Esophagus squamous epithelium (tissue), 4 donors: Measurements from ENCODE around the gene ELP4.

Experiments
- POLR2A ChIP-seq, 4 donors: fragments of 450-650 bp; IDR thresholded peaks; one replicate each; pipeline ENCODE4 v1.6.1; 2017; ENCODE audit warnings: antibody characterized with exemption in 4 of 4, mild to moderate bottlenecking in 4 of 4, moderate library complexity in 3 of 4
- TF ChIP-seq, protein P1 (sequence below), 6 experiments: fragments of 450-650 bp in 4 of 6; fragments of 200-600 bp in 2 of 6; sonication (generic) in 2 of 6; IDR thresholded peaks; one replicate each; pipeline ENCODE4 v1.5.1; 2016 to 2019; ENCODE audit warnings: antibody characterized with exemption in 6 of 6, mild to moderate bottlenecking in 4 of 6, moderate library complexity in 4 of 6

DNA sequence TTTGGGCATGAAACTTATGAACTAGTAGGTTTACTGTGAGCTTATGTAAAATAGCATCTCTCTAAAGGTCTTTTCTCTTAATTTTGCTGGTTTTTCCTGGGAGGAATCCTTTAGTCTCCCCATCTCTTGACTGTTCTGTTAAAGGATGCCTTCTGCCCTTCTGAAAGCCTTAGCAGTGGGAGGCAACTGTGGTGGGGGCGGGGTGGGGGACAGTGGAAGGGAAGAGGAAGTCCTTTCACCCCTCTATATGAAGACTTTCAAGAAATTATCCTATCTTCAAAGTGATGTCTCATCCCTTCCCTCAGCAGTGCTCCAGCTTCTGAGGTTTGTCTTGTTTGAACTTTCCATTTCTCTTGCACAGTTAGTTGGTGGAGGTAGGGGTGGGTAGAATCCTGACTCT lies 73.1 kb downstream of the ELP4 start:
- TF ChIP-seq, protein P1, sequence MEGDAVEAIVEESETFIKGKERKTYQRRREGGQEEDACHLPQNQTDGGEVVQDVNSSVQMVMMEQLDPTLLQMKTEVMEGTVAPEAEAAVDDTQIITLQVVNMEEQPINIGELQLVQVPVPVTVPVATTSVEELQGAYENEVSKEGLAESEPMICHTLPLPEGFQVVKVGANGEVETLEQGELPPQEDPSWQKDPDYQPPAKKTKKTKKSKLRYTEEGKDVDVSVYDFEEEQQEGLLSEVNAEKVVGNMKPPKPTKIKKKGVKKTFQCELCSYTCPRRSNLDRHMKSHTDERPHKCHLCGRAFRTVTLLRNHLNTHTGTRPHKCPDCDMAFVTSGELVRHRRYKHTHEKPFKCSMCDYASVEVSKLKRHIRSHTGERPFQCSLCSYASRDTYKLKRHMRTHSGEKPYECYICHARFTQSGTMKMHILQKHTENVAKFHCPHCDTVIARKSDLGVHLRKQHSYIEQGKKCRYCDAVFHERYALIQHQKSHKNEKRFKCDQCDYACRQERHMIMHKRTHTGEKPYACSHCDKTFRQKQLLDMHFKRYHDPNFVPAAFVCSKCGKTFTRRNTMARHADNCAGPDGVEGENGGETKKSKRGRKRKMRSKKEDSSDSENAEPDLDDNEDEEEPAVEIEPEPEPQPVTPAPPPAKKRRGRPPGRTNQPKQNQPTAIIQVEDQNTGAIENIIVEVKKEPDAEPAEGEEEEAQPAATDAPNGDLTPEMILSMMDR (IDR thresholded peaks at IDR 0.05): no peak
- no peak for TF ChIP-seq POLR2A (IDR thresholded peaks at IDR 0.05)
